ENCODE data around the gene TBC1D30. TPM values are rescaled to one million over a fixed set of nuclear protein-coding genes. Genes with fewer than 3 reads are reported as not detected.

TBC1D30 gene
- total and polyA plus RNA-seq, 3 experiments from 2014 or later, result 1.7 TPM; not detected in 1

- Mint-ChIP-seq H3K9me3 (no peaks in the 10 kb centered on the region), H3K4me3 (no peak overlapping the region), H3K4me1 (no peaks in the 10 kb centered on the region), H3K36me3 (no peaks in the 10 kb centered on the region), H3K27ac (no peak overlapping the region), H3K27me3 (peaks cover 4 to 35% of the 10 kb centered on the region in 2 donors)
- Histone ChIP-seq H3K27ac (ENCODE audit: low read depth, low read length) (no peak overlapping the region), H3K36me3 (ENCODE audit: insufficient read depth, low read length) (no peaks in the 10 kb centered on the region), H3K4me3 (ENCODE audit: low read length) (no peak overlapping the region), H3K27me3 (ENCODE audit: insufficient read depth, low read length, poor library complexity, severe bottlenecking) (no peaks in the 10 kb centered on the region), H3K4me1 (ENCODE audit: insufficient read depth, low read length) (no peaks in the 10 kb centered on the region), H3K9me3 (ENCODE audit: low read length) (no peaks in the 10 kb centered on the region)
- POLR2A ChIA-PET, result no interaction called here
- no peak for DNase-seq
- CTCF ChIA-PET, result interaction anchor here (0.8 kb wide), 1 partner anchor 18 kb away, joined by 3 read pairs; no protein-coding TSS in a partner anchor
These were observed 84.7 kb downstream of the TBC1D30 start for GRCh38 chr12:64909124-64909523.

- Mint-ChIP-seq H3K9me3 (no peaks in the 10 kb centered on the region), H3K27me3 (peaks cover 4 to 35% of the 10 kb centered on the region in 2 donors), H3K36me3 (no peaks in the 10 kb centered on the region), H3K27ac (no peak overlapping the region), H3K4me3 (no peak overlapping the region), H3K4me1 (no peaks in the 10 kb centered on the region)
- Histone ChIP-seq H3K27me3 (ENCODE audit: insufficient read depth, low read length, poor library complexity, severe bottlenecking) (no peaks in the 10 kb centered on the region), H3K4me3 (ENCODE audit: low read length) (no peak overlapping the region), H3K27ac (ENCODE audit: low read depth, low read length) (no peak overlapping the region), H3K4me1 (ENCODE audit: insufficient read depth, low read length) (no peaks in the 10 kb centered on the region), H3K36me3 (ENCODE audit: insufficient read depth, low read length) (no peaks in the 10 kb centered on the region), H3K9me3 (ENCODE audit: low read length) (no peaks in the 10 kb centered on the region)
- CTCF ChIA-PET, result no interaction called here
- POLR2A ChIA-PET, result no interaction called here
- no peak for DNase-seq
These were observed 86.6 kb downstream of the TBC1D30 start for GRCh38 chr12:64911081-64911480.

GRCh38 chr12:64911912-64912311 lies 87.5 kb downstream of the TBC1D30 start:
- Mint-ChIP-seq H3K4me3 (no peak overlapping the region), H3K9me3 (no peaks in the 10 kb centered on the region), H3K36me3 (no peaks in the 10 kb centered on the region), H3K27me3 (peaks cover 4 to 35% of the 10 kb centered on the region in 2 donors), H3K4me1 (no peaks in the 10 kb centered on the region), H3K27ac (peak overlapping the region in 1 of 8 donors; percentile 22)
- no peak overlapping the region for H3K4me3 ChIP-seq (ENCODE audit: low read length)
- no peaks in the 10 kb centered on the region for H3K4me1 ChIP-seq (ENCODE audit: insufficient read depth, low read length)
- ChIA-PET CTCF (no interaction called here), POLR2A (no interaction called here)
- no peaks in the 10 kb centered on the region for H3K27me3 ChIP-seq (ENCODE audit: insufficient read depth, low read length, poor library complexity, severe bottlenecking)
- DNase-seq, result no peak
- no peaks in the 10 kb centered on the region for H3K9me3 ChIP-seq (ENCODE audit: low read length)
- no peak overlapping the region for H3K27ac ChIP-seq (ENCODE audit: low read depth, low read length)
- H3K36me3 ChIP-seq (ENCODE audit: insufficient read depth, low read length), result no peaks in the 10 kb centered on the region

GRCh38 chr12:64912516-64913255 lies 88.2 kb downstream of the TBC1D30 start:
- H3K27ac ChIP-seq (ENCODE audit: low read depth, low read length), result no peak overlapping the region
- Mint-ChIP-seq H3K36me3 (no peaks in the 10 kb centered on the region), H3K4me1 (no peaks in the 10 kb centered on the region), H3K4me3 (no peak overlapping the region), H3K27ac (no peak overlapping the region), H3K9me3 (no peaks in the 10 kb centered on the region), H3K27me3 (peaks cover 4 to 35% of the 10 kb centered on the region in 2 donors)
- ChIA-PET POLR2A (no interaction called here), CTCF (no interaction called here)
- H3K27me3 ChIP-seq (ENCODE audit: insufficient read depth, low read length, poor library complexity, severe bottlenecking), result no peaks in the 10 kb centered on the region
- H3K9me3 ChIP-seq (ENCODE audit: low read length), result no peaks in the 10 kb centered on the region
- H3K4me1 ChIP-seq (ENCODE audit: insufficient read depth, low read length), result no peaks in the 10 kb centered on the region
- DNase-seq, result no peak
- no peaks in the 10 kb centered on the region for H3K36me3 ChIP-seq (ENCODE audit: insufficient read depth, low read length)
- no peak overlapping the region for H3K4me3 ChIP-seq (ENCODE audit: low read length)

- Histone ChIP-seq H3K4me3 (ENCODE audit: low read length) (no peak overlapping the region), H3K9me3 (ENCODE audit: low read length) (no peaks in the 10 kb centered on the region), H3K27me3 (ENCODE audit: insufficient read depth, low read length, poor library complexity, severe bottlenecking) (no peaks in the 10 kb centered on the region), H3K36me3 (ENCODE audit: insufficient read depth, low read length) (no peaks in the 10 kb centered on the region), H3K4me1 (ENCODE audit: insufficient read depth, low read length) (no peaks in the 10 kb centered on the region), H3K27ac (ENCODE audit: low read depth, low read length) (no peak overlapping the region)
- Mint-ChIP-seq H3K27me3 (peaks cover 0 to 32% of the 10 kb centered on the region in 2 donors), H3K4me3 (no peak overlapping the region), H3K36me3 (no peaks in the 10 kb centered on the region), H3K4me1 (no peaks in the 10 kb centered on the region), H3K9me3 (no peaks in the 10 kb centered on the region), H3K27ac (no peak overlapping the region)
- CTCF ChIA-PET, result no interaction called here
- DNase-seq, result no peak
- POLR2A ChIA-PET, result no interaction called here
These were observed 90.8 kb downstream of the TBC1D30 start for GRCh38 chr12:64915242-64915641.

GRCh38 chr12:64916411-64917261 lies 92.2 kb downstream of the TBC1D30 start:
- Mint-ChIP-seq H3K27ac (no peak overlapping the region), H3K9me3 (no peaks in the 10 kb centered on the region), H3K4me1 (no peaks in the 10 kb centered on the region), H3K4me3 (no peak overlapping the region), H3K27me3 (peaks cover 4 to 32% of the 10 kb centered on the region in 2 donors), H3K36me3 (no peaks in the 10 kb centered on the region)
- CTCF ChIA-PET, result no interaction called here
- Histone ChIP-seq H3K4me1 (ENCODE audit: insufficient read depth, low read length) (no peaks in the 10 kb centered on the region), H3K27me3 (ENCODE audit: insufficient read depth, low read length, poor library complexity, severe bottlenecking) (no peaks in the 10 kb centered on the region), H3K4me3 (ENCODE audit: low read length) (no peak overlapping the region), H3K9me3 (ENCODE audit: low read length) (no peaks in the 10 kb centered on the region), H3K36me3 (ENCODE audit: insufficient read depth, low read length) (no peaks in the 10 kb centered on the region), H3K27ac (ENCODE audit: low read depth, low read length) (no peak overlapping the region)
- DNase-seq, result no peak
- POLR2A ChIA-PET, result no interaction called here

GRCh38 chr12:64918344-64918743 lies 93.9 kb downstream of the TBC1D30 start:
- Mint-ChIP-seq H3K36me3 (no peaks in the 10 kb centered on the region), H3K27me3 (peaks cover 6 to 18% of the 10 kb centered on the region in 2 donors), H3K27ac (no peak overlapping the region), H3K9me3 (no peaks in the 10 kb centered on the region), H3K4me1 (no peaks in the 10 kb centered on the region), H3K4me3 (no peak overlapping the region)
- no peak overlapping the region for H3K27ac ChIP-seq (ENCODE audit: low read depth, low read length)
- no peaks in the 10 kb centered on the region for H3K27me3 ChIP-seq (ENCODE audit: insufficient read depth, low read length, poor library complexity, severe bottlenecking)
- CTCF ChIA-PET, result no interaction called here
- no peak overlapping the region for H3K4me3 ChIP-seq (ENCODE audit: low read length)
- H3K36me3 ChIP-seq (ENCODE audit: insufficient read depth, low read length), result no peaks in the 10 kb centered on the region
- DNase-seq, result no peak
- POLR2A ChIA-PET, result no interaction called here
- no peaks in the 10 kb centered on the region for H3K9me3 ChIP-seq (ENCODE audit: low read length)
- H3K4me1 ChIP-seq (ENCODE audit: insufficient read depth, low read length), result no peaks in the 10 kb centered on the region

GRCh38 chr12:64918801-64919200 lies 94.4 kb downstream of the TBC1D30 start:
- Mint-ChIP-seq H3K9me3 (no peaks in the 10 kb centered on the region), H3K27me3 (peaks cover 6 to 17% of the 10 kb centered on the region in 2 donors), H3K4me3 (no peak overlapping the region), H3K27ac (no peak overlapping the region), H3K36me3 (no peaks in the 10 kb centered on the region), H3K4me1 (no peaks in the 10 kb centered on the region)
- Histone ChIP-seq H3K36me3 (ENCODE audit: insufficient read depth, low read length) (no peaks in the 10 kb centered on the region), H3K27ac (ENCODE audit: low read depth, low read length) (no peak overlapping the region), H3K4me1 (ENCODE audit: insufficient read depth, low read length) (no peaks in the 10 kb centered on the region), H3K4me3 (ENCODE audit: low read length) (no peak overlapping the region), H3K9me3 (ENCODE audit: low read length) (no peaks in the 10 kb centered on the region), H3K27me3 (ENCODE audit: insufficient read depth, low read length, poor library complexity, severe bottlenecking) (no peaks in the 10 kb centered on the region)
- POLR2A ChIA-PET, result no interaction called here
- no peak for DNase-seq
- CTCF ChIA-PET, result no interaction called here
